ENCODE results near the gene OR2C3.

GRCh38 chr1:247494767-247495166, 41.5 kb downstream of the OR2C3 start:
- TF ChIP-seq EP300 (IDR thresholded peaks at IDR 0.05) (no peak), POLR2A (IDR thresholded peaks at IDR 0.05) (no peak), POLR2AphosphoS5 (IDR thresholded peaks at IDR 0.05) (no peak)
- TF ChIP-seq, protein P1, sequence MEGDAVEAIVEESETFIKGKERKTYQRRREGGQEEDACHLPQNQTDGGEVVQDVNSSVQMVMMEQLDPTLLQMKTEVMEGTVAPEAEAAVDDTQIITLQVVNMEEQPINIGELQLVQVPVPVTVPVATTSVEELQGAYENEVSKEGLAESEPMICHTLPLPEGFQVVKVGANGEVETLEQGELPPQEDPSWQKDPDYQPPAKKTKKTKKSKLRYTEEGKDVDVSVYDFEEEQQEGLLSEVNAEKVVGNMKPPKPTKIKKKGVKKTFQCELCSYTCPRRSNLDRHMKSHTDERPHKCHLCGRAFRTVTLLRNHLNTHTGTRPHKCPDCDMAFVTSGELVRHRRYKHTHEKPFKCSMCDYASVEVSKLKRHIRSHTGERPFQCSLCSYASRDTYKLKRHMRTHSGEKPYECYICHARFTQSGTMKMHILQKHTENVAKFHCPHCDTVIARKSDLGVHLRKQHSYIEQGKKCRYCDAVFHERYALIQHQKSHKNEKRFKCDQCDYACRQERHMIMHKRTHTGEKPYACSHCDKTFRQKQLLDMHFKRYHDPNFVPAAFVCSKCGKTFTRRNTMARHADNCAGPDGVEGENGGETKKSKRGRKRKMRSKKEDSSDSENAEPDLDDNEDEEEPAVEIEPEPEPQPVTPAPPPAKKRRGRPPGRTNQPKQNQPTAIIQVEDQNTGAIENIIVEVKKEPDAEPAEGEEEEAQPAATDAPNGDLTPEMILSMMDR (IDR thresholded peaks at IDR 0.05) = no peak

Measured in stomach (tissue), 4 donors.